ENCODE measurements around the gene RPL19.

GRCh38 chr17:39161962-39162361, 38.1 kb upstream of the RPL19 start:
- TF ChIP-seq POLR2A (IDR thresholded peaks at IDR 0.05) (no peak), CTCF (IDR thresholded peaks at IDR 0.05) (no peak)
